Left ventricle myocardium superior (tissue), 1 donor: Measurements from ENCODE around the gene ZNF77. TPM values are rescaled to one million over a fixed set of nuclear protein-coding genes. Genes with fewer than 3 reads are reported as not detected.
"Not testable (repeated sequence)": the region's sequence is repeated elsewhere in the genome, so short reads cannot be mapped to it uniquely, and the experiment has no call there.

Source experiments
- ATAC-seq: fragments of 200-7000 bp; cut with Tn5 transposase; one replicate; pipeline ENCODE4 v1.9.1; 2020; ENCODE audit warnings: mild to moderate bottlenecking, moderate library complexity
- DNase-seq: peaks from one replicate; pipeline ENCODE4 v3.0.0-alpha.2; 2020
- intact Hi-C: fragments of 100-400 bp; cut with micrococcal nuclease; formaldehyde crosslinking; loops from one replicate; pipeline ENCODE4 v1.11.0; 2022
- long read RNA-seq: library from polyadenylated mRNA; unstranded; transcript quantifications from one replicate; pipeline ENCODE4 v2.0.0, GENCODE V29; 2021
- total RNA-seq: library from RNA; stranded (reverse); fragmentation: NEBNext Ultra II Directional; extraction: Animal tissue kit (Norgen Biotek cat#: 25700); gene quantifications from one replicate; pipeline ENCODE4 v1.2.1, GENCODE V29; 2021
- donor health status: DM: no; HTN: yes; CAD: no; lungs with severe emphysema.

Gene ZNF77
- total RNA-seq: 2.2 TPM
- long read RNA-seq, partial matches to known transcripts: 0 of 4 reads
- long read RNA-seq, other reads (novel, unspliced or antisense): 1 of 4 reads

GRCh38 chr19:2944775-2945574, at the start of gene ZNF77:
Gene ZNF77 (minus strand): TSS chr19:2944971. CDS start chr19:2944840, 131 bp downstream.
- ATAC-seq: peak; percentile 99
- intact Hi-C loops: no loop called here

DNA sequence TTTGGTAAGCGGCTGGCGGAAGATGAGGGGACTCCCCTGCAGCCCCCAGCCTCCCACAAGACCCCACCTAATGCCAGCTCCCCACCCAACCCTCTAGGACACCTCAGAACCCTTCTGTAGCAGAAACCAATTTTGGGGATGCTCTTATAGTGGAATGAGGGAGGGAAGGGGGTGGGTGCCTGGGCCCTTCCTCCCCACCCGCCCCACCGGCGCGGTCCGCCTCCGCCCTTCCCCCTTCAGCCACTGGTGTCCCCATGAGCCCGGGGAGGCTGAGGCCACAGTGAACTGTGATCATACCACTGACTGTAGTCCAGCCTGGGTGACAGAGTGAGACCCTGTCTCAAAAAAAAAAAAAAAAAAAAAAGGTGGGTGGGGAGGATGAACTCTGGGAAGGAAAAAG, 48.8 kb upstream of the ZNF77 start:
- ATAC-seq (no peak), DNase-seq (no peak)
- intact Hi-C loops: no loop called here

More at GRCh38 chr19:2944775-2945574, at the start of gene ZNF77:
- peak; percentile 99 for DNase-seq

DNA sequence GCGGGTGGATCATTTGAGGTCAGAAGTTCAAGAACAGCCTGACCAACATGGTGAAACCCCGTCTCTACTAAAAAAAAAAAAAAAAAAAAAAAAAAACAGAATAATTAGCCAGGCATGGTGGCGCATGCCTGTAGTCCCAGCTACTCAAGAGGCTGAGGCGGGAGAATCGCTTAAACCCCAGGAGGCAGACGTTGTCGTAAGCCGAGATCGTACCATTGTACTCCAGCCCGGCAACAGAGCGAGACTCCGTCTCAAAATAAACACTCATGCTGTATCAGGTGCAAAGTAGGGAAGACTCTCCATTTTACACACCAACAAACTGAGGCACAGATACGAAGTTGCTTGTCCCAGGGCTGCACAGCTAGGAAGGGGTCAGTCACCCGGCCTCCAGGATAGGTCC, 48.2 kb upstream of the ZNF77 start:
- intact Hi-C loops: no loop called here
- DNase-seq: no peak
- no peak for ATAC-seq

- DNase-seq, intact Hi-C loops, ATAC-seq: not testable (repeated sequence)
Observed at GRCh38 chr19:2992333-2992732, 47.6 kb upstream of the ZNF77 start.

GRCh38 chr19:2989236-2989946, 44.6 kb upstream of the ZNF77 start:
- intact Hi-C loops: no loop called here
- DNase-seq (no peak), ATAC-seq (no peak)

DNA sequence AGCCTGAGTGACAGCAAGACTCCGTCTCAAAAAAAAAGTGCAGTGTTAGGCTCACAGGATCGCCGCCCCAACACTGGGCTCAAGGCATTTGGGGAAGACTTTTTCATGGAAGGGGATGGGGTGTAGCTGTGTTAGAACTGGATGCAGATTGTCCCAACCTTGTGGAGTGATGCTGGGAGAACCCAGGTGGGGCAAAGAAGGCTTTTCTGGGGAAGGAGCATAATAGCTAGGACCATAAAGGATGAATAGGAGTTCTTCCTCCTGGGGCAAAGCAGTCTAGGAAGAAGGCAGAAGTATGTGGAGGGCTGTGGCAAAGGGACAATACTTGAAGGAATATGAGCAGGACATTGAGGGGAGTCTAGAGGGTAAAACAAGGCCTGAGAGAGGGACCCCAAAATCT, 43.8 kb upstream of the ZNF77 start:
- DNase-seq (no peak), ATAC-seq (no peak)
- intact Hi-C loops: no loop called here

- intact Hi-C loops: no loop called here
- ATAC-seq: no peak
- no peak for DNase-seq
Observed at GRCh38 chr19:2987797-2988196, 43.0 kb upstream of the ZNF77 start.

GRCh38 chr19:2986951-2987524, 42.3 kb upstream of the ZNF77 start:
- intact Hi-C loops: no loop called here
- DNase-seq: no peak
- ATAC-seq: no peak

- intact Hi-C loops: no loop called here
- ATAC-seq (no peak), DNase-seq (no peak)
Observed at GRCh38 chr19:2984215-2984528, 39.4 kb upstream of the ZNF77 start.

DNA sequence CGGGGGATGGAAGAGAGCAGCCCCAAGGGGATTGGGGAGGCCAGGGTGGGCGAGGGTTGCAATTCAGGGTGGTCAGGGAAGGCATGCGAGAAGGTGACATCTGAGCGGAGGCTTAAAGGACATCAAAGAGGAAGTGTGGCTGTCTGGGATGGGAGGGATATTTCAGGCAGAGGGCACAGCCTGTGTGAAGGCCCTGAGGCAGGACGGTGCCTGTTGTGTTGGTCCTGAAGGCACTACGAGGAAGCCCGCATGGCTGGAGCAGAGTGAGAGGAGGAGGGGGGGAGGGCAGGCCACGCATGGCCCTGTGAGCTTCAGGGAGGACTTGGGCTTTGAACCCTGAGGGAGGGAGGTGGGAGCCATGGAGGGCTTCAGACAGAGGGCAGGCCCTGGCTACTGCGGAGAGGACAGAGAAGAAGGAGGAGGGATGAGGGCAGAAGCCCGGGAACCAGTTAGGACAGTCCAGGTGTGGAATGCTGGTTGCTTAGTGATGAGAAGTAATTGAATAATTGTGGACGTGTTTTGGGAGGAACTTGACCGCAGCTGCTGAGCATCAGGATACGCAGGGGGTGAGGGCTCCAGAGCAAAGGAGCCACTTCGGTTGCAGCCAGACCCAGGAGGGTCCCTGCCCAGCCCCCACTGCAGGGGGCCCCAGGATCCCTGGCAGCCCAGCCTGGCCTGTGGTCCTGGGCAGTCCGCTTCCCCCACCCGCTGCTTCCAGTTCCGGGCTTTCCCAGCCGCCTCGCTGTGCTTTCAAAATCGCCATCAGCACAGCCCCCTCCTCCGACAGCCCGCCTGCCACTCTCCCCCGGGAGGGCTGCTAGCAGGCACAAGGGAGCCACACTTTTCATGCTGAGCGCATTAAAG, 38.8 kb upstream of the ZNF77 start:
- intact Hi-C loops: no loop called here
- DNase-seq: peak; percentile 76

GRCh38 chr19:2982983-2983350, 38.2 kb upstream of the ZNF77 start:
- intact Hi-C loops: no loop called here
- peak; percentile 95 for DNase-seq
- peak; percentile 87 for ATAC-seq

More for the DNA sequence above, 38.8 kb upstream of the ZNF77 start:
- ATAC-seq: peak; percentile 64

DNA sequence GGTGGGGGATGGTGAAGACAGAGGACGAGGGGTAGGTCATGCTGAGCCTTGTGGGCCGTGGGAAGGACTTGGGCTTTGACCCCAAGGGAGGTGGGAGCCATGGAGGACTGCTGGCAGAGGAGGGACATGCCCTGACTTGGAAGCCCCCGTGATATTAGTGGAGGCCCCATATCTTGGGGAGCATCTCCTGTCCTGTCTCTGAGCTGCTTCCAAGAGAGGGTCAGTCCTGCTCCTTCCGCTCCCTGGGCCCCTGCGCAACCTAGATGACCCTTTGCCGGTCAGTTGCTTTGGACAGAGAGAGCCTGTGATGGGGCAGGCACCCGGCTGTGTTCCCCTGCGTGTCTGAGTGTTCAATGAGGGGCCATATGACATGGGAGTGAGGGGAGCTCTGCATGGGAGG, 37.8 kb upstream of the ZNF77 start:
- intact Hi-C loops: no loop called here
- DNase-seq: no peak
- ATAC-seq: no peak

GRCh38 chr19:2981898-2982297, 37.1 kb upstream of the ZNF77 start:
- no peak for DNase-seq
- intact Hi-C loops: no loop called here
- no peak for ATAC-seq

DNA sequence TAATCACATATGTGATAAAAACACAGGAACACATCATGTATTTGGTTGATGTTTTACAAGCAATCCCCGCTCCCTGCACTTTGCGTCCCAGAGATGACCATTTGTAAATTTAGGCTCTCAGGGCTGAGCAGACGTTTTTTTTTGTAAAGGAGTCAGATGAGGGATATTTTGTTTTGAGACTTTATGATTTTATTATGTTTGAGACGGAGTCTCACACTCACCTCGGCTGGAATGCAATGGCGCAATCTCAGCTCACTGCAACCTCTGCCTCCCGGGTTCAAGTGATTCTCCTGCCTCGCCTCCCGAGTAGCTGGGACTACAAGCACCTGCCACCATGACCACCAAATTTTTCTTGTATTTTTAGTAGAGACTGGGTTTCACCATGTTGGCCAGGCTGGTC, 34.0 kb upstream of the ZNF77 start:
- intact Hi-C loops: no loop called here
- DNase-seq: no peak
- ATAC-seq: no peak

DNA sequence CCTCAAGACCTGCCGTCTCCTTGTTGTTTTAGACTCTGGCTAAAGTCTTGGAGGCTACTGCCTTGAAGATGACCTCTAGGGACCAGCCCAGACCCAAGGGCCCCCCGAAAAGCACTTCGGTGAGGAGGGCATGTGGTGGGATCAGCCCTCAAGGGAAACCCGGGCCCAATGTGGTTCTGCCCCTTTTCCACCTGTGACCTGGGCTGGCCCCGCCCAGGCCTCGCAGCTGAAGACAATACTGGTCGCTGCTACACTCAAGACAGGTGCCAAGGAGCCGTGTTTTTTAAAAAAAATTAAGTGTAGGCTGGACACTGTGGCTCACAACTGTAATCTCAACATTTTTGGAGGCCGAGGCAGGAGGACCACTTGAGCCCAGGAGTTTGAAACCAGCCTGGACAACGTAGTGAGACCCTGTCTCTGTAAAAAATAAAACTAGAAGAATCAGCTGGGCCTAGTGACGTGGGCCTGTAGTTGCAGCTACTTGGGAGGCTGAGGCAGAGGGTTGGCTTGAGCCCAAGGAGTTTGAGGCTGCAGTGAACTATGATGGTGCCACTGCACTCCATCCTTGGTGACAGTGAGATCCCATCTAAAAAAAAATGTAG, 33.5 kb upstream of the ZNF77 start:
- no peak for DNase-seq
- ATAC-seq: no peak
- intact Hi-C loops: no loop called here

GRCh38 chr19:2977746-2978138, 33.0 kb upstream of the ZNF77 start:
- no peak for ATAC-seq
- DNase-seq: no peak
- intact Hi-C loops: no loop called here

GRCh38 chr19:2977001-2977745, 32.4 kb upstream of the ZNF77 start, which contains the start of gene TLE6:
Gene TLE6 (plus strand): TSS chr19:2977564. CDS start chr19:2978234, 670 bp downstream.
- DNase-seq: peak; percentile 98
- intact Hi-C loops: no loop called here
- peak; percentile 92 for ATAC-seq

- intact Hi-C loops: no loop called here
- no peak for ATAC-seq
Observed at GRCh38 chr19:2976609-2977000, 31.8 kb upstream of the ZNF77 start.

More at GRCh38 chr19:2976609-2977000, 31.8 kb upstream of the ZNF77 start:
- DNase-seq: no peak
